Upper lobe of left lung (tissue), 6 donors: ENCODE measurements around the gene KRTAP10-2. TPM values are rescaled to one million over a fixed set of nuclear protein-coding genes. Genes with fewer than 3 reads are reported as not detected.
"Not testable (repeated sequence)": the region's sequence is repeated elsewhere in the genome, so short reads cannot be mapped to it uniquely, and the experiment has no call there.

Experiments
- ATAC-seq, 2 donors: fragments of 200-7000 bp; cut with Tn5 transposase; one replicate each; pipeline ENCODE4 v1.9.1; 2022; ENCODE audit warnings: mild to moderate bottlenecking in 2 of 2, moderate library complexity in 2 of 2; ENCODE audit not compliant: low FRiP score in 2 of 2
- DNase-seq, 2 donors: peaks; one replicate each; pipeline ENCODE4 v3.0.0-alpha.2; 2019 to 2020
- H3K27ac ChIP-seq, 4 donors: fragments of 200-600 bp; sonication (generic); one replicate each; pipeline ENCODE4 v1.5.1; 2016 to 2019
- H3K27me3 ChIP-seq, 4 donors: fragments of 200-600 bp; sonication (generic); one replicate each; pipeline ENCODE4 v1.5.1; 2017 to 2019
- H3K36me3 ChIP-seq, 4 donors: fragments of 200-600 bp; sonication (generic); one replicate each; pipeline ENCODE4 v1.5.1; 2016 to 2019
- H3K4me1 ChIP-seq, 4 donors: fragments of 200-600 bp; sonication (generic); one replicate each; pipeline ENCODE4 v1.5.1; 2018 to 2019
- H3K4me3 ChIP-seq, 4 donors: fragments of 200-600 bp; sonication (generic); one replicate each; pipeline ENCODE4 v1.5.1; 2017 to 2019; ENCODE audit warnings: mild to moderate bottlenecking in 2 of 4, moderate library complexity in 1 of 4
- H3K9me3 ChIP-seq, 4 donors: fragments of 200-600 bp; sonication (generic); one replicate each; pipeline ENCODE4 v1.5.1; 2018 to 2019
- EP300 ChIP-seq, 4 donors: sonication (generic); formaldehyde crosslinking; IDR thresholded peaks; one replicate each; pipeline ENCODE4 v1.5.1; 2017; ENCODE audit warnings: antibody characterized with exemption in 4 of 4, control low read depth in 2 of 4
- POLR2A ChIP-seq, 4 donors: fragments of 450-650 bp; IDR thresholded peaks; one replicate each; pipeline ENCODE4 v1.5.1; 2016 to 2017; ENCODE audit warnings: antibody characterized with exemption in 4 of 4, mild to moderate bottlenecking in 2 of 4
- POLR2AphosphoS5 ChIP-seq, 2 donors: sonication (generic); formaldehyde crosslinking; IDR thresholded peaks; one replicate each; pipeline ENCODE4 v1.5.1; 2017; ENCODE audit warnings: antibody characterized with exemption in 2 of 2
- WGBS, 2 donors: methylation state at CpG; one replicate each; pipeline ENCODE4 v1.1.5; 2017 to 2018; 5-methylcytosine and 5-hydroxymethylcytosine counted together
- total RNA-seq, 6 donors: library from RNA; depleted of rRNA in 4 of 6; stranded (reverse); fragments of >200 nt in 4 of 6; gene quantifications; one replicate each; pipeline versions ENCODE4 v1.1.0 to v1.2.1, GENCODE V29; 2016 to 2021
- TF ChIP-seq, protein P1 (sequence below), 6 experiments: fragments of 450-650 bp in 4 of 6; fragments of 200-600 bp in 2 of 6; sonication (generic) in 2 of 6; IDR thresholded peaks; one replicate each; pipeline ENCODE4 v1.5.1; 2016 to 2019; ENCODE audit warnings: antibody characterized with exemption in 6 of 6
- donor health status: DM: no; HTN: no; CAD: no; lungs with moderate emphysema.
- donor health status: DM: no; HTN: yes; CAD: no; lungs with severe emphysema.

KRTAP10-2 gene
- total RNA-seq, 6 donors from 2014 or later: not detected

DNA sequence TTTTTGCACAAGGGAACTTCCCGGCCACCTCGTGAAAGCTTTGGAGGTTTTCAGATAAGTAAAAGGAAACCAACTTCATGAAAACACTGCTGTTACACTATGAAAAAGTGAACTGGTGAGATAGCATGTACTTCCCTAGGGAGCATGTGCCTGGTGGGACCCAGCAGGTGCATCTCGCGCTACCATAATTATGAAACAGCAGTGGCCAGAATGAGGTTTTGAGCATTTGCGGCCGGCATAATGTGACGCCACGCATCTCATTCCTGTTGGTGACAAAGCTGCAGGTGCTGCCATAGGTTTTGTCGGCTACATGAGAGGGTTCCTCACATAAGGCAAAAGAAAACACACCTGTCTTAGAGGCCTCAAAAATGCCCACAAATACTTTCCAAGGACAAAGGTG is 5.6 kb upstream of the KRTAP10-2 start:
- Histone ChIP-seq H3K27ac (no peak overlapping the region), H3K4me3 (no peak overlapping the region), H3K36me3 (no peaks in the 10 kb centered on the region), H3K27me3 (no peaks in the 10 kb centered on the region), H3K9me3 (no peaks in the 10 kb centered on the region), H3K4me1 (no peaks in the 10 kb centered on the region)
- no peak for ATAC-seq
- TF ChIP-seq POLR2AphosphoS5 (IDR thresholded peaks at IDR 0.05) (no peak), EP300 (IDR thresholded peaks at IDR 0.05) (no peak), POLR2A (IDR thresholded peaks at IDR 0.05) (no peak)
- TF ChIP-seq, protein P1, sequence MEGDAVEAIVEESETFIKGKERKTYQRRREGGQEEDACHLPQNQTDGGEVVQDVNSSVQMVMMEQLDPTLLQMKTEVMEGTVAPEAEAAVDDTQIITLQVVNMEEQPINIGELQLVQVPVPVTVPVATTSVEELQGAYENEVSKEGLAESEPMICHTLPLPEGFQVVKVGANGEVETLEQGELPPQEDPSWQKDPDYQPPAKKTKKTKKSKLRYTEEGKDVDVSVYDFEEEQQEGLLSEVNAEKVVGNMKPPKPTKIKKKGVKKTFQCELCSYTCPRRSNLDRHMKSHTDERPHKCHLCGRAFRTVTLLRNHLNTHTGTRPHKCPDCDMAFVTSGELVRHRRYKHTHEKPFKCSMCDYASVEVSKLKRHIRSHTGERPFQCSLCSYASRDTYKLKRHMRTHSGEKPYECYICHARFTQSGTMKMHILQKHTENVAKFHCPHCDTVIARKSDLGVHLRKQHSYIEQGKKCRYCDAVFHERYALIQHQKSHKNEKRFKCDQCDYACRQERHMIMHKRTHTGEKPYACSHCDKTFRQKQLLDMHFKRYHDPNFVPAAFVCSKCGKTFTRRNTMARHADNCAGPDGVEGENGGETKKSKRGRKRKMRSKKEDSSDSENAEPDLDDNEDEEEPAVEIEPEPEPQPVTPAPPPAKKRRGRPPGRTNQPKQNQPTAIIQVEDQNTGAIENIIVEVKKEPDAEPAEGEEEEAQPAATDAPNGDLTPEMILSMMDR (IDR thresholded peaks at IDR 0.05): no peak
- DNase-seq: no peak
- WGBS, 2 donors: 77 to 82% methylated on average over 9 of the region's 9 CpGs

DNA sequence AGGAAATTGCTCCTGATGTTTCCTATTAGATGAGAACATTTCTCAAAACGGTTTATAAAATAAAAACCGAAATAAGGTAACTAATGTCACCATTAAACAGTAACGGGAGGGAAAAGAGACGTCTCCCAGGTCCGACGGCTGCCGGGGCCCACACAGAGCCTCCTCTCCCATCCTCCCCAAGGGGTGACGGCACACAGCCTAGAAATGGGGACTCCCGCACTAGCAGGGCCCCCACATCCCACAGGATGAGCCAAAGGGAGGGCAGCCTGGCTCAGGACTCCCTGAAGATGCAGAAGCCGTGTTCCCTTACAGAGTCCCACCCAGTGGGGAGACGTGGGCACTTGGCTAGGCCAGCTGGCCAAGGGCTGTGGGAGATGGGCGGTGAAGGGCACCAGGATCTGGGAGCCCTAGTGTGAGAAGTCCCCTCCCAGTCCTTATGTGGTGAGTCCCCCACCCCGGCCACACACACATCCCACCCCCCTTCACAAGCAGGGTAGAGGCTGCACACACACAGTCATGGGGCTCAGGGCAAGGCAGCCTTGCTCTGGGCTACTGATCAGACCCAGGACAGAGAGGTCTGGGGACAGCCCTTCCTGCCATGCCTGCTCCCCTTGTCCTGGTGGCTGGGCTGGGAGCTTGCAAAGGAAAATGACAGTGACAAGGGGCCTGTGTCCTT is 4.0 kb upstream of the KRTAP10-2 start:
- DNase-seq: peak in 1 of 2 donors; percentile 49
- no peaks in the 10 kb centered on the region for H3K4me1 ChIP-seq
- H3K27ac ChIP-seq: no peak overlapping the region
- ATAC-seq: no peak
- no peaks in the 10 kb centered on the region for H3K9me3 ChIP-seq
- H3K27me3 ChIP-seq: no peaks in the 10 kb centered on the region
- H3K4me3 ChIP-seq: no peak overlapping the region
- H3K36me3 ChIP-seq: no peaks in the 10 kb centered on the region
- WGBS, 2 donors: 81 to 82% methylated on average over 13 of the region's 13 CpGs
- TF ChIP-seq POLR2A (IDR thresholded peaks at IDR 0.05): no peak
- TF ChIP-seq EP300 (IDR thresholded peaks at IDR 0.05): no peak

DNA sequence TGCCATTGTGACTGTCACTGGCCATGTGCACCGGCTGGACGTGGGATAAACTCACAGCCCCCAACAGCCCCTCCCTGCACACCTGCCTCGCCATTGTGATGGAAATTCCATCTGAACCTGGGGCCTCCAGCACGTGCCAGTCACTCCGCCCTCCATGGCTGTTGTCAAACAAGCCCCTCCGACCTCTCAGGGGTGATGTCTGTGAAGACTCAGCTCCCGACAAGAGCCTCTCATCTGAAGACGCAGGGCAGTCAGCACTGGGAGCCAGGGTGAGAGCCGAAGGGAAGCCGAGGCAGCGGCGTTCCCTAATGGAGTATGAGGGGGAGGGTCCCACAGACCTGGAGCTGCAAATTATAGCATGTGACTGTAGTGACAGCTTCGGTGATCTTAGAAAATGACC is 1.4 kb upstream of the KRTAP10-2 start:
- H3K4me3 ChIP-seq: no peak overlapping the region
- TF ChIP-seq, protein P1 (IDR thresholded peaks at IDR 0.05): no peak
- TF ChIP-seq POLR2A (IDR thresholded peaks at IDR 0.05) (no peak), EP300 (IDR thresholded peaks at IDR 0.05) (no peak), POLR2AphosphoS5 (IDR thresholded peaks at IDR 0.05) (no peak)
- DNase-seq: no peak
- no peaks in the 10 kb centered on the region for H3K27me3 ChIP-seq
- no peak for ATAC-seq
- no peak overlapping the region for H3K27ac ChIP-seq
- H3K36me3 ChIP-seq: no peaks in the 10 kb centered on the region
- no peaks in the 10 kb centered on the region for H3K9me3 ChIP-seq
- WGBS, 2 donors: 83 to 86% methylated on average over 13 of the region's 13 CpGs
- peaks cover 0 to 5% (median 2%) of the 10 kb centered on the region in 4 donors for H3K4me1 ChIP-seq

DNA sequence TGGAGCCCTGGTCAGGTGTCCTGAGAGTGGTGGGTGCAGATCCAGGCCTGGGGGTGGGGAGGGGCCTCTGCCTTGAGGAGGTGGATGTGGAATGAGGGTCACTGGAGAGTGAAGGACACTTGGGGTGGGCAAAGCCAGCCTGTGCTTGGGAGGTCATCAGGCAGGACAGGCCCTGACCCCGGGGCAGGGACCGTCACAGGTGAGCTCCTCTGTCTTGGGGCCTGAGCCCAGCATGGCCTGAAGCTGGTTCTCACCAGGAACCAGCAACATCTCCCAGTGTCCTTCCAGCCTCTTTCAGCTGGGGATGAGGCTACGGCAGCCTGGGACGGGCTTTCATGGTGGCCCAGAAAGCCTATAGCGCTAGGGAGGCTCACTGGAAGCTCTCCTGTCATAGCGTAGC is 831 bp upstream of the KRTAP10-2 start:
- no peak for DNase-seq
- no peaks in the 10 kb centered on the region for H3K27me3 ChIP-seq
- ATAC-seq: no peak

DNA sequence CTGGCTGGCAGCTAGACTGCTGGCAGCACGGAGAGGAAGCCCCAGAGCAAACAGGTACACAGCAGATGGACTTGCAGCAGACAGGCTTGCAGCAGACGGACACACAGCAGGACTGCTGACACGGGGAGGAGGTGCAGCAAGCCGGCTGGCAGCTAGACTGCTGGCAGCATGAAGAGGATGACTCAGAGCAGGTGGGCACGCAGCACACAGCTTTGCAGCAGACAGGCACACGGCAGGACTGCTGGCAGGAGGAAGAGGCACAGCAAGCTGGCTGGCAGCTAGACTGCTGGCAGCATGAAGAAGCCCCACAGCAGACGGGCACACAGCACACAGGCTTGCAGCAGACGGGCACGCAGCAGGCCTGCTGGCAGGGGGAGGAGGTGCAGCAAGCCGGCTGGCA is 498 bp downstream of the KRTAP10-2 start:
- Histone ChIP-seq H3K4me1 (peaks cover 0 to 5% (median 2%) of the 10 kb centered on the region in 4 donors), H3K27me3 (no peaks in the 10 kb centered on the region), H3K27ac (no peak overlapping the region), H3K36me3 (no peaks in the 10 kb centered on the region), H3K4me3 (no peak overlapping the region), H3K9me3 (peaks cover 0 to 8% (median 4%) of the 10 kb centered on the region in 4 donors)
- WGBS, 2 donors: 77% methylated on average over 6 of the region's 10 CpGs
- ATAC-seq (no peak), DNase-seq (peak in 1 of 2 donors; percentile 56)
- TF ChIP-seq EP300 (IDR thresholded peaks at IDR 0.05) (no peak), POLR2A (IDR thresholded peaks at IDR 0.05) (no peak), POLR2AphosphoS5 (IDR thresholded peaks at IDR 0.05) (no peak)
- TF ChIP-seq, protein P1 (IDR thresholded peaks at IDR 0.05): no peak

More for the DNA sequence above, 831 bp upstream of the KRTAP10-2 start:
- H3K4me1 ChIP-seq: peaks cover 0 to 5% (median 2%) of the 10 kb centered on the region in 4 donors
- H3K36me3 ChIP-seq: no peaks in the 10 kb centered on the region
- no peak overlapping the region for H3K4me3 ChIP-seq
- TF ChIP-seq POLR2AphosphoS5 (IDR thresholded peaks at IDR 0.05) (no peak), EP300 (IDR thresholded peaks at IDR 0.05) (no peak), POLR2A (IDR thresholded peaks at IDR 0.05) (no peak)
- TF ChIP-seq, protein P1 (IDR thresholded peaks at IDR 0.05): no peak
- WGBS, 2 donors: 92 to 97% methylated on average over 2 to 6 of the region's 6 CpGs
- no peaks in the 10 kb centered on the region for H3K9me3 ChIP-seq
- no peak overlapping the region for H3K27ac ChIP-seq

DNA sequence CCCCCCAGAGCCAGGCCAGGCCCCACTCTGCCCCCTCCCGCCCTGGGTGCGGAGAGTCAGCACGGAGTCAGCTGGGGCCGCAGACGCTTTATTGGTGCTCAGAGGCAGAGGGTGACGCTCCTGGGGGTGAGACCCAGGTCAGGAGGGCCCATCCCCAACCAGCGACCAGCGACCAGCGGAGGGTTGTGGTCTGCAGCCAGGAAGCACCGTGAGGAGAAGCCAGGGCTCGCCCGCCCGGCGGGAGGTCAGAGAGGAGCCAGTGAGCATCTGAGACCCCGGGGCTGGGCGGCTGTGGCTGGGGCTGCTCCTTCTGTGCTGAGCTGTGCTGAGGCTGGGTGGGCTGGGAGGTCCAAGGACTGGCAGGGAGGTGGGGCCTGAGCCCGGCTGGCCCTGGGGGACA is 1.0 kb downstream of the KRTAP10-2 start:
- 57% methylated on average over 3 to 16 of the region's 17 CpGs for WGBS, 2 donors
- H3K4me3 ChIP-seq, H3K4me1 ChIP-seq, H3K27me3 ChIP-seq, H3K27ac ChIP-seq, H3K9me3 ChIP-seq, H3K36me3 ChIP-seq: not testable (repeated sequence)
- DNase-seq (peak in 1 of 2 donors; percentile 75), ATAC-seq (peak; percentile 36 to 54)
